HT1080 (cell line): Measurements from ENCODE around the gene MAOB. TPM values are rescaled to one million over a fixed set of nuclear protein-coding genes. Genes with fewer than 3 reads are reported as not detected.

Experiments used
- DNase-seq: peaks from one replicate; pipeline ENCODE4 v3.0.0-alpha.2; 2015; ENCODE audit warnings: low read depth
- total RNA-seq: library from RNA; depleted of rRNA; stranded (reverse); fragments of >200 nt; shearing (Covaris generic); gene quantifications from 2 replicates; pipeline ENCODE4 v1.2.3, GENCODE V29; 2014; rRNA removed

Gene MAOB
- total RNA-seq, 1 experiment from 2014 or later = not detected

DNA sequence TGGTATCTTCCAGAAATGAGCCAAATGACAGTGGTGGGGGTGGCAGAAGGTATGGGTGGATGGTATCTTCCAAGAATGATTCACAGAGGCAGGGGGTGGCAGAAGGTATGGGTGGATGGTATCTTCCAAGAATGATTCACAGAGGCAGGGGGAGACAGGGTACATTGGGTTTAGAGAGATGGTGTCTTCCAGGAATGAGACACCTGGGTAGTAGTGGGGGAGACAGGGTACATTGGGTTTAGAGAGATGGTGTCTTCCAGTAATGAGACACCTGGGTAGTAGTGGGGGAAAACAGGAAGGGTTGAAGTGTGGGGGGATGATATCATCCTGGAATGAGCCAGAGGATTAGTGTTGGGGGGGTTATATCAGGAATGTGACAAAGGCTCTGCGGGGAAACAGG is 164.2 kb downstream of the MAOB start:
- DNase-seq = peak; percentile 50

DNA sequence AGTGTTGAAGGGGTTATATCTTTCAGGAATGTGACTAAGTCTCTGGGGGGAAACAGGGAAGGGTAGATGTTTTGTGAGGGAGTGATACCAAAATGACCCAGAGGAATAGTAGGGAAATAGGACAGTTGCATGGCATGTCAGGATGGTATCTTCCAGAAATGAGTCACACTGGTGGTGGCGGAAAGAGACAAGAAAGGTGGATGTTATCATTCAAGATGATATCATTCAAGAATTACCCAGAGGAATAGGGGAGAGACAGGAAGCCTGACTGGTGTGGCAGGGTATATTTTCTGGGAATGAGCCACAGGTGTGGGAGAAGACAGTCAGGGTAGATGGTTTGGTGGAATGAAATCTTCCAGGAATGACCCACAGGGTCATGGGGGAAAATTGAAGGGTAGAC is 165.1 kb downstream of the MAOB start:
- peak; percentile 58 for DNase-seq

DNA sequence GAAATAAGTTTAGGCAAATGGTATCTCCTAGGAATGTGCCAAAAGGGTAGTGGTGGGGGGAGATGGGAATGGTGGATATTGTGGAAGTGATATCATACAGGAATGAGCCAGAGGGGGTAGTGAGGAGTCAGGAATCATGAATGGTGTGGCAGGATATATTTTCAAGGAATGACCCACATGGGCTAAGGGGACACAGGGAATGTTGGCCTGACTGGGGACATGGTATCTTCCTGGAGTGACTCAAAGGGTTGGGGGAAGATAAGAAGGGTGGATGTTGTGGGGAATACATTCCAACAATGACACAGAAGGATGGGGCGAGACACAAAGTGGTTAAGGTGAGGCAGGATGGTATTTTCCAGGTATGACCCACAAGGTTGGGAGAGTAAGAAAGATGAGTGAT is 165.6 kb downstream of the MAOB start:
- DNase-seq = peak; percentile 48

Other genes with a start within 250 kb of the MAOB start
- gene MAOA, start 226.2 kb downstream of the MAOB start, total RNA-seq = 9.3 and 14.5 TPM in 2 replicates
- not detected in 2 replicates for gene NDP, start 90.9 kb upstream of the MAOB start, total RNA-seq